ENCODE measurements around the gene ARHGAP18.

ARHGAP18 gene

DNA sequence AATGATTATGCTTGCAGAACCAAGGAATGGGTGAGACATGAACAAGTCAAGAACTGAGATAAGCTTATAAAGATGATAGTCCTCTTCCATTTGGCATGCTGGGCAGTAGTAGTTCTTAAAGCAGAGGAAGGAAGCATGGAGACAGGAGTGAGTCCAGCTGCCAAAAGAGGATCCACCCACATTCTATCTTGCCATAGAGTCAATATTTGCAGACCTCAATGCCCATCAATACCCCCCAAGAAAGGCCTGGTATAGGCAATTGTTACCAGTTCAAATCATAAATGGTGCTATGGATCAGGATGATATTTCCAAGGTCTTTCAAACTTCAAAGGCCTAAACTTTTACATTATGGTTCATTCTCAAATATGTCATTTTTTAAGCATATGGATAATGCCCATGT lies 4.8 kb downstream of the ARHGAP18 start:
- Histone ChIP-seq H3K9me3 (no peaks in the 10 kb centered on the region), H3K27ac (no peak overlapping the region), H3K36me3 (no peaks in the 10 kb centered on the region), H3K4me1 (ENCODE audit: control insufficient read depth in 1 of 2, insufficient read depth in 1 of 2, low read depth in 1 of 2, low read length in 1 of 2) (peaks cover 19 to 29% of the 10 kb centered on the region in 2 experiments), H3K27me3 (no peaks in the 10 kb centered on the region), H3K4me3 (ENCODE audit: low read depth in 1 of 2, low read length in 1 of 2) (no peak overlapping the region)
- no peak for TF ChIP-seq CTCF (IDR thresholded peaks at IDR 0.05)

DNA sequence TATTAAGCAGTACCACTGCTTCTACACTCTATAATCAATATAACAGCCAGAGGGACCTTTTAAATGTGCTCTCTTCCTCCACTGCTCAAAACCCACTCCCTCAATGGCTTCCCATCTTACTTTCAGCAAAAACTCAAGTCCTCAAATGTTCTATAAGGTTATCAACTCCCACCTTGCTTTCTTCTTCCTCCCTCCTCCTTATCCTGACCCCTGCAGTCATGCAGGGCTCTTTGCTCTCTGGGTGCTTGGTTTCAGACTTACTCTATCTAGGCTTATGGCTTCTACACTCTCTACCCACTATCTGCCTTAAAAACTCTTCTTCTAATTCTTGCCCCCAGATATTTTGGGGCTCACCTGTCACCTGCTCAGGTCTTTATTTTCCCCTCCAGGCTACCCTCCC lies 5.3 kb downstream of the ARHGAP18 start:
- H3K4me1 ChIP-seq (ENCODE audit: control insufficient read depth in 1 of 2, insufficient read depth in 1 of 2, low read depth in 1 of 2, low read length in 1 of 2), result peaks cover 16 to 26% of the 10 kb centered on the region in 2 experiments

DNA sequence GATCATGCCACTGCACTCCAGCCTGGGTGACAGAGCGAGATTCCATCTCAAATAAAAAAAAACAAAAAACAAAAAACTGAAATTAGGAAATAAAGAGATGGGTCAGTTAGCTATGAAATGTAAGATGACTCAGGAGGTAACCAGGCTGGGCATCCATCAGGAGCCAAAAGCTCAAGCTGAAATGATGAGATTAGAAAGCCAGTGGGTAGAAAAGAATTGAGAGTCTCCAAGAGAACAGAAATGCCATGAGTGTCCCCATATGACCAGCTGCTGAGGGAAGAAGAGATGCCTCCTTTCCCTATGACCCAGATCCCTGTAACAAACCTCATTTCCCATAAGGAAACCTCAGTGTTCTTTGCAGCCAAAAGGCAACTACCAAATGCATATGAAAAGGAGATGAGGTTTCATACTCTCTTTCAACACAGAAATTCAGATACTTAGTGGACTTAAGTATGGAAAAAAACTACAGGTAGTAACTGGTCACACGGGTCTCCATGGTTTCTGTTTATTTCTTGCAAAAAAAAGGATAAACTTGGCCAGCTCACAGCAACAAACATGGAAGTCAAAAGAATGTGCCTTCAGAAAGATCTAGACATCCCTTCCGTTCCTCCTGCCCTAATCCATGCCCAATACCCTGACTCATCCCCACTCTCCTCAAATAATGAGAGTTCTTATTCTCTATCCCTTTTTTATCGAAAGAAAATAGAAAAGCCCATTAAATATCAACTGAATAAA lies 8.1 kb downstream of the ARHGAP18 start:
- TF ChIP-seq CTCF (IDR thresholded peaks at IDR 0.05), result no peak
- no peak overlapping the region for H3K4me3 ChIP-seq (ENCODE audit: low read depth in 1 of 2, low read length in 1 of 2)
- peaks cover 0 to 5% of the 10 kb centered on the region in 2 experiments for H3K4me1 ChIP-seq (ENCODE audit: control insufficient read depth in 1 of 2, insufficient read depth in 1 of 2, low read depth in 1 of 2, low read length in 1 of 2)
- H3K36me3 ChIP-seq, result no peaks in the 10 kb centered on the region
- H3K27me3 ChIP-seq, result no peaks in the 10 kb centered on the region
- no peak overlapping the region for H3K27ac ChIP-seq
- no peaks in the 10 kb centered on the region for H3K9me3 ChIP-seq

More for the DNA sequence above, 5.3 kb downstream of the ARHGAP18 start:
- Histone ChIP-seq H3K27me3 (no peaks in the 10 kb centered on the region), H3K4me3 (ENCODE audit: low read depth in 1 of 2, low read length in 1 of 2) (no peak overlapping the region), H3K36me3 (no peaks in the 10 kb centered on the region), H3K9me3 (no peaks in the 10 kb centered on the region), H3K27ac (no peak overlapping the region)
- no peak for TF ChIP-seq CTCF (IDR thresholded peaks at IDR 0.05)

GRCh38 chr6:129700666-129701065 lies 9.3 kb downstream of the ARHGAP18 start:
- Histone ChIP-seq H3K27me3 (no peaks in the 10 kb centered on the region), H3K27ac (no peak overlapping the region), H3K36me3 (no peaks in the 10 kb centered on the region), H3K4me3 (ENCODE audit: low read depth in 1 of 2, low read length in 1 of 2) (no peak overlapping the region), H3K4me1 (ENCODE audit: control insufficient read depth in 1 of 2, insufficient read depth in 1 of 2, low read depth in 1 of 2, low read length in 1 of 2) (peaks cover 0 to 7% of the 10 kb centered on the region in 2 experiments), H3K9me3 (no peaks in the 10 kb centered on the region)
- TF ChIP-seq CTCF (IDR thresholded peaks at IDR 0.05), result no peak

GRCh38 chr6:129699659-129700058 lies 10.3 kb downstream of the ARHGAP18 start:
- Histone ChIP-seq H3K4me3 (ENCODE audit: low read depth in 1 of 2, low read length in 1 of 2) (no peak overlapping the region), H3K27me3 (no peaks in the 10 kb centered on the region), H3K4me1 (ENCODE audit: control insufficient read depth in 1 of 2, insufficient read depth in 1 of 2, low read depth in 1 of 2, low read length in 1 of 2) (peaks cover 0 to 16% of the 10 kb centered on the region in 2 experiments), H3K9me3 (no peaks in the 10 kb centered on the region), H3K36me3 (no peaks in the 10 kb centered on the region), H3K27ac (no peak overlapping the region)
- no peak for TF ChIP-seq CTCF (IDR thresholded peaks at IDR 0.05)
